Osteocyte (in vitro differentiated cells): ENCODE measurements around the gene HGD. TPM values are rescaled to one million over a fixed set of nuclear protein-coding genes. Genes with fewer than 3 reads are reported as not detected.

Source experiments
- DNase-seq: peaks from one replicate; pipeline ENCODE4 v3.0.0; 2021; ENCODE audit warnings: mixed read lengths; ENCODE audit not compliant: unreplicated experiment; ENCODE audit errors: extremely low spot score
- H3K27ac Mint-ChIP-seq: one replicate; pipeline ENCODE4 v1.8.0; 2021; ENCODE audit warnings: mild to moderate bottlenecking, mixed read lengths; ENCODE audit not compliant: unreplicated experiment
- H3K27me3 Mint-ChIP-seq: one replicate; pipeline ENCODE4 v1.8.0; 2021; ENCODE audit warnings: mixed read lengths; ENCODE audit not compliant: unreplicated experiment
- H3K36me3 Mint-ChIP-seq: one replicate; pipeline ENCODE4 v1.8.0; 2021; ENCODE audit warnings: mixed read lengths; ENCODE audit not compliant: unreplicated experiment
- H3K4me1 Mint-ChIP-seq: one replicate; pipeline ENCODE4 v1.8.0; 2021; ENCODE audit warnings: mixed read lengths; ENCODE audit not compliant: unreplicated experiment
- H3K4me3 Mint-ChIP-seq: one replicate; pipeline ENCODE4 v1.8.0; 2021; ENCODE audit warnings: mild to moderate bottlenecking, moderate library complexity, mixed read lengths; ENCODE audit not compliant: unreplicated experiment
- H3K9me3 Mint-ChIP-seq: one replicate; pipeline ENCODE4 v1.8.0; 2021; ENCODE audit warnings: mixed read lengths; ENCODE audit not compliant: unreplicated experiment
- CTCF ChIP-seq: fragments of 200-600 bp; sonication (generic); IDR thresholded peaks from 2 replicates; pipeline ENCODE4 v1.5.0; 2021; ENCODE audit warnings: antibody characterized with exemption, mild to moderate bottlenecking, moderate library complexity
- total RNA-seq: library from RNA; stranded (reverse); gene quantifications from 2 replicates; pipeline ENCODE4 v1.2.1, GENCODE V29; 2021

The HGD gene
- total RNA-seq, 1 donor from 2014 or later = 0.27 TPM

GRCh38 chr3:120683671-120684301, 1.7 kb upstream of the HGD start:
- Mint-ChIP-seq H3K27me3 (no peaks in the 10 kb centered on the region), H3K4me3 (no peak overlapping the region), H3K4me1 (peaks cover 22% of the 10 kb centered on the region), H3K36me3 (peaks cover 7% of the 10 kb centered on the region), H3K9me3 (peaks cover 8% of the 10 kb centered on the region), H3K27ac (no peak overlapping the region)
- DNase-seq = no peak
- TF ChIP-seq CTCF = no peak

- no peak overlapping the region for H3K4me3 Mint-ChIP-seq
- peaks cover 25% of the 10 kb centered on the region for H3K4me1 Mint-ChIP-seq
- H3K36me3 Mint-ChIP-seq = peaks cover 7% of the 10 kb centered on the region
- H3K27me3 Mint-ChIP-seq = no peaks in the 10 kb centered on the region
- no peak overlapping the region for H3K27ac Mint-ChIP-seq
- peaks cover 8% of the 10 kb centered on the region for H3K9me3 Mint-ChIP-seq
- DNase-seq = no peak
- TF ChIP-seq CTCF = no peak
Measured at GRCh38 chr3:120683213-120683612, 1.2 kb upstream of the HGD start.

GRCh38 chr3:120681506-120682038, 467 bp downstream of the HGD start:
- Mint-ChIP-seq H3K36me3 (peaks cover 4% of the 10 kb centered on the region), H3K27ac (no peak overlapping the region), H3K9me3 (peaks cover 8% of the 10 kb centered on the region), H3K4me1 (peaks cover 31% of the 10 kb centered on the region), H3K27me3 (no peaks in the 10 kb centered on the region), H3K4me3 (no peak overlapping the region)
- no peak for DNase-seq
- no peak for TF ChIP-seq CTCF

- no peak for DNase-seq
- H3K9me3 Mint-ChIP-seq = peaks cover 8% of the 10 kb centered on the region
- no peak overlapping the region for H3K27ac Mint-ChIP-seq
- H3K4me1 Mint-ChIP-seq = peaks cover 31% of the 10 kb centered on the region
- no peaks in the 10 kb centered on the region for H3K27me3 Mint-ChIP-seq
- TF ChIP-seq CTCF = no peak
- peaks cover under 1% of the 10 kb centered on the region for H3K36me3 Mint-ChIP-seq
- no peak overlapping the region for H3K4me3 Mint-ChIP-seq
Measured at GRCh38 chr3:120681018-120681417, 1.0 kb downstream of the HGD start.

GRCh38 chr3:120680193-120680894, 1.7 kb downstream of the HGD start:
- no peak for DNase-seq
- Mint-ChIP-seq H3K9me3 (peaks cover 8% of the 10 kb centered on the region), H3K27me3 (no peaks in the 10 kb centered on the region), H3K36me3 (no peaks in the 10 kb centered on the region), H3K4me3 (no peak overlapping the region), H3K27ac (no peak overlapping the region), H3K4me1 (peaks cover 31% of the 10 kb centered on the region)
- TF ChIP-seq CTCF = no peak
